GM10248 (cell line): ENCODE results near the gene TMOD3.

Experiments
- CTCF ChIA-PET: fragments of 300-600 bp; sonication (Branson Sonifier 250); formaldehyde crosslinking; extraction: SDS; loops from one replicate; lab custom pipeline; 2021; ENCODE audit warnings: antibody characterized with exemption; lab: Yijun Ruan, JAX
- POLR2A ChIA-PET: fragments of 350-650 bp; sonication (Branson Sonifier 250); formaldehyde crosslinking; extraction: SDS; loops from one replicate; lab custom pipeline; 2020; ENCODE audit warnings: antibody characterized with exemption; lab: Yijun Ruan, JAX
- DNase-seq: peaks from one replicate; pipeline ENCODE4 v3.0.0; 2012; ENCODE audit errors: extremely low spot score
- TF ChIP-seq, protein P1 (sequence below): IDR thresholded peaks from 2 replicates; pipeline ENCODE4 v1.5.1; 2012; ENCODE audit warnings: mild to moderate bottlenecking, low read depth; ENCODE audit errors: extremely low read depth, missing control alignments, control extremely low read depth

The TMOD3 gene

DNA sequence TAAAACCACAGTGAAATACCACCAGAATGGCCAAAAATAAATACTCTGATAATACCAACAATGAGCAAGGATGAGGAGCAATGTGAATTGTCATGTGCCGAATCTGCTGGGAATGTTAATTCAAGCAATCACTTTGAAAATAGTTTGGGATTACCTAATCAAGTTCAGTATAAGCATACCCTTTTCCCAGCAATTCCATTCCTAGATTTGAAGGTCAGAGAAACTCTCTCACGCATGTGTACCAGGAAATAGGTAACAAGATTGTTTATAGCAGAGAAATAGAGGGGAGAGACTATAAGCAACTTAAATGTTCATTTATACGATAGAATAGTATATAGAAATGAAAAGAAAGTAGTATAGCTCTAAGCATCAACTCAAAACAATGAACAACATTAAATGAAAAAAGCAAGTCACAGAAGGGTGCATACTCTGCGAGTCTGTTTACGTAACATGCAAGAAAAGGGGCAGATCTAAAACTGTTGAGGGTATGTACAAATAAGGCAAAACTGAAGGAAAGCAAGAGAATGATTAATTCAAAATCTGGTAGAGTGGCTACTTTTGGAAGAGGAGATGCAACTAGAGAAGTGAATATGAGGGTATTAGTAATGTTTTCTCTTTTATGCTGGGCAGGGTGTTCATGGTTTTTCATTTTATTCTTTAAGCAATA is 27.4 kb downstream of the TMOD3 start:
- DNase-seq: no peak
- ChIA-PET POLR2A (no interaction called here), CTCF (interaction anchor here (1.2 to 6.3 kb wide), 8 partner anchors 13 to 145 kb away, joined by 3 to 26 read pairs (median 4); no protein-coding TSS in a partner anchor)
- TF ChIP-seq, protein P1, sequence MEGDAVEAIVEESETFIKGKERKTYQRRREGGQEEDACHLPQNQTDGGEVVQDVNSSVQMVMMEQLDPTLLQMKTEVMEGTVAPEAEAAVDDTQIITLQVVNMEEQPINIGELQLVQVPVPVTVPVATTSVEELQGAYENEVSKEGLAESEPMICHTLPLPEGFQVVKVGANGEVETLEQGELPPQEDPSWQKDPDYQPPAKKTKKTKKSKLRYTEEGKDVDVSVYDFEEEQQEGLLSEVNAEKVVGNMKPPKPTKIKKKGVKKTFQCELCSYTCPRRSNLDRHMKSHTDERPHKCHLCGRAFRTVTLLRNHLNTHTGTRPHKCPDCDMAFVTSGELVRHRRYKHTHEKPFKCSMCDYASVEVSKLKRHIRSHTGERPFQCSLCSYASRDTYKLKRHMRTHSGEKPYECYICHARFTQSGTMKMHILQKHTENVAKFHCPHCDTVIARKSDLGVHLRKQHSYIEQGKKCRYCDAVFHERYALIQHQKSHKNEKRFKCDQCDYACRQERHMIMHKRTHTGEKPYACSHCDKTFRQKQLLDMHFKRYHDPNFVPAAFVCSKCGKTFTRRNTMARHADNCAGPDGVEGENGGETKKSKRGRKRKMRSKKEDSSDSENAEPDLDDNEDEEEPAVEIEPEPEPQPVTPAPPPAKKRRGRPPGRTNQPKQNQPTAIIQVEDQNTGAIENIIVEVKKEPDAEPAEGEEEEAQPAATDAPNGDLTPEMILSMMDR: no peak

DNA sequence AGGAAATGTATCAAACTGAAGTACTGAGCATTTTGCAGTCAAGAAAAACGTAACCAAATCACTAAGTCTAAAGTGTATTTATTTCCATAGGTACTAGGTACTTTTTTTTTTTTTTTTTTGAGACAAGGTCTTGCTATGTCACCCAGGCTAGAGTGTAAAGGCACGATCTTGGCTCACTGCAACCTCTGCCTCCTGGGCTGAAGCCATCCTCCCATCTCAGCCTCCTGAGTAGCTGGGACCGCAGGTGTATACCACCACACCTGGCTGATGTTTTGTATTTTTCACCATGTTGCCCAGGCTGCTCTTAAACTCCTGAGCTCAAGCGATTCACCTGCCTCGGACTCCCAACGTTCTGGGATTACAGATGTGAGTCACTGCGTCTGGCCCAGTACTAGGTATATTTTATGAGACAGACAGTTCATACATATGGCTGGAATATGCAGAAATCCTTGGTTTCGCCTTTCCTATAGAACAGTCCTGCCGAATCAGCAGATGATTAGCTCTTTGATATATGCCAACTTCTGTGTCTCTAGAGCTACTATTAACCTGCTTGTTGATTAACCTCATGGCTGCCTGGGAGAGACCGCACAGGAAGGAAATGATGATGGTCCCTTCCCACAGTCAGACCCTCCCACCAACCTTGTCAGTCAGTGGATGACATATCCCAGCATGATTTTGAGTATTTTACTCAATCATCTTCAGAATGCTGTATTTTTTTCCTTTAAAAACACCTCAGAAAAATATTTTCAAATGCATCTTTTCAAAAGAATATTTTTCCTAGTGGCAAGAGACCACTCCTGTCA is 32.3 kb downstream of the TMOD3 start:
- TF ChIP-seq, protein P1: no peak
- CTCF ChIA-PET: interaction anchor here (0.6 to 1.8 kb wide), 4 partner anchors 10 to 70 kb away, joined by 3 to 4 read pairs (median 3); no protein-coding TSS in a partner anchor
- POLR2A ChIA-PET: interaction anchor here (0.6 kb wide), 1 partner anchor 242 kb away, joined by 6 read pairs; no protein-coding TSS in a partner anchor
- no peak for DNase-seq

DNA sequence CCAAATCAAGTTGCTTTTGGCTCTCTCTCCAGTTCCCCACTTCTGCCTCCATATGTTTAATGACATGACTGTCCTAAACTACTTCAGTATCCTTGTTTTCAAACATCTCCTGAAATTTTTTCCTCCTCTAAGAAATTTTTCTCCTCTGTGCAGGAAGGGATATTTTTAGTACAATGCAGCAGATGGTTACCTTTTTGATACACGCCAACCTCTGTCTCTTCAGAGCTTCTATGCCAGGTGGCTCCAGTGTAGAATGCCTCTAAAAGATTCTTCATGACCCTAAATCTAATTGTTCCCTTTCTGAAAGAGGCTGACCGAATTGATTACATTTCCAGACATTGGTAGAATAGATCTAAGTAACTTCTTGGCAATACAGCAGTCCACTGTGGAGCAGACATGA is 33.7 kb downstream of the TMOD3 start:
- DNase-seq: no peak
- POLR2A ChIA-PET: no interaction called here
- TF ChIP-seq, protein P1: no peak
- CTCF ChIA-PET: interaction anchor here (0.8 to 1.8 kb wide), 3 partner anchors 11 to 20 kb away, joined by 3 to 4 read pairs (median 4); no protein-coding TSS in a partner anchor

DNA sequence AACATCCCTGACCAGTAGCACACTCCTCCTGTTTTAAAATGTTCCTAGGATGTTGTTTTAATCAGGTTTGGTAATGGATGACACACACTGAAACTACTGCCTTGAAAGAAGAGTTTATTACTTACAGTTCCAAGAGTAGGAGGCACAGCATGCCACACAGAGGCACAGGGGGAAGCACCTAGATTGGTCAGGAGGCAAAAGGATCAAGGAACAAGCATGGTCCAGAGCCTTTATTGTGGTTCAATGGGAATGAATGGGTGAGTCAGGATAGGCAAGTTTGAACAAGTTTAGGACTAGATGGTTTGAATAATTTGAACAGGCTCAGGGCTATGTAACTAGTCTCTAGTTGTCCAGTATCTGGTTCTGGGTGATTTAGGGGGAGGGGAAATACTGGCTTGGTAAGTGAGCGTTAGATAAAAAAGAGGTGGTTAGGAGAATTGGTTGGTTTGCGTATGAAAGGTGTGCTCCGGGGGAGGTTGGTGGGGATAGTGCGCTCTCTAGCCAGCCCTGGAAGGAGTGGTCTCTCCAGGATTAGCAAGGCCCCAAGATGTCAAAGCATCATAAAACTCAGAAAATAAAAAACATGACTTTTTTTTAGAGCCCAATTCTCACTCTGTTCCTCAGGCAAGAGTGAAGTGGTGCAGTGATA is 35.1 kb downstream of the TMOD3 start:
- ChIA-PET POLR2A (no interaction called here), CTCF (interaction anchor here (1.3 to 2.5 kb wide), 4 partner anchors 10 to 25 kb away, joined by 4 to 9 read pairs (median 4); no protein-coding TSS in a partner anchor)
- TF ChIP-seq, protein P1: no peak
- DNase-seq: no peak

DNA sequence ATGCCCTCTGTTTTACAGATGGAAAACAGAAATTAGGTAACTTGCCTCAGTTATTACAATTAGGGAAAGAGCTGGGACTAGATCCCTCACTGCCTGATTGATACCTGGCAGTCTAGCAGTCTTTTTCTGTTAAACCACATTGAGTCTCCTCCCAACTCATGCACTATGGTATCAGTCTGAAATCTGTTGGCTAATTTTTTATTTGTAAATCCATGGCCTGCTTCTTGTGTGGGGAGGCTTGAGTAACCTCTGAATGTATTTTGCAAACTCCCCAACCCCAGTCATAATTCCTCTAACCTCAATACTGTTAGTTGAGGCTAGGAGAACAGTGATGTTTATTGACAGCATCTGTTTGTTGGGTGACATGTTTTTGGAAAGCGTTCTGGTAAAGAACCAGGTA is 35.9 kb downstream of the TMOD3 start:
- ChIA-PET CTCF (interaction anchor here (1.3 to 2.5 kb wide), 4 partner anchors 9 to 24 kb away, joined by 4 to 9 read pairs (median 4); no protein-coding TSS in a partner anchor), POLR2A (no interaction called here)
- TF ChIP-seq, protein P1: no peak
- DNase-seq: no peak

DNA sequence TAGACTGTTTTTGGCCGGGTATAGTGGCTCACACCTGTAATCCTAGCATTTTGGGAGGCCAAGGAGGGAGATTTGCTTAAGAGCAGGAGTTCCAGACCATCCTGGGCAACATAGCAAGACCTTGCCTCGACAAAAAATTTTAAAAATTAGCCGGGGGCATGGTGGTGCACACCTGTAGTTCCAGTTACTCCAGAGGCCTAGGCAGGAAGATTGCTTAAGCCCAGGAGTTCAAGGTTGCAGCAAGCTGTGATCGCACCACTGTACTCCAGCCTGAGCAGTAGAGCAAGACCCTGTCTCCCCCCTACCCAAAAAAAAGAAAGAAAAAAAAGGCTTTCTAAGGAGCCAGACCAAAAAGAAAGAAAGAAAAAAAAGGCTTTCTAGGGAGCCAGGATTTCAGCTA is 36.7 kb downstream of the TMOD3 start:
- CTCF ChIA-PET: interaction anchor here (1.5 to 2.5 kb wide), 4 partner anchors 8 to 23 kb away, joined by 4 to 9 read pairs (median 5); no protein-coding TSS in a partner anchor
- TF ChIP-seq, protein P1: no peak

More for the DNA sequence above, 36.7 kb downstream of the TMOD3 start:
- DNase-seq: no peak
- POLR2A ChIA-PET: no interaction called here
